HG02870 (cell line): ENCODE data around the gene ZMAT3.

Experiments used
- ATAC-seq: cut with Tn5 transposase; IDR thresholded peaks from one replicate; pipeline ENCODE4 v1.9.1; 2021; ENCODE audit warnings: mild to moderate bottlenecking, moderate library complexity; ENCODE audit not compliant: unreplicated experiment

ZMAT3 gene

GRCh38 chr3:179027326-179027900, 44.2 kb downstream of the ZMAT3 start:
- no peak for ATAC-seq

DNA sequence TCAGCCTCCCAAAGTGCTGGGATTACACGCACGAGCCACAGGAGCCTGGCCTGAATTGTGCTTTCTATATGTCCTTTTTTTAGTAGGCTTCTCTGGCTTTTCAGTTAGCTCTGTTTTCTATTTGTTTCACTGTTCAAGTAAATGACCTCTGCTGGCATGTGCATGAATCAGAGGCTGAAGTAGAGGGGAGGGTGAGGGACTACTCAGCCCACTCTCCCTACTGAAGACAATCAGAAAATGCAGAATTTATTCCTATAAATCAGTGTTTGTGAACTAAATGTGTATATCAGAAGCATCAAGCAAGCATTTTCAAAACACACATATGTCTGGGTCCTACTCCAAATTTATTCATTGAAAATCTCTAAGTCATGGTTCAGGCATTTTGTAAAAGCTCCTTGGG, 45.0 kb downstream of the ZMAT3 start:
- ATAC-seq = no peak

- no peak for ATAC-seq
These were observed 50.3 kb downstream of the ZMAT3 start for GRCh38 chr3:179021119-179021903.

DNA sequence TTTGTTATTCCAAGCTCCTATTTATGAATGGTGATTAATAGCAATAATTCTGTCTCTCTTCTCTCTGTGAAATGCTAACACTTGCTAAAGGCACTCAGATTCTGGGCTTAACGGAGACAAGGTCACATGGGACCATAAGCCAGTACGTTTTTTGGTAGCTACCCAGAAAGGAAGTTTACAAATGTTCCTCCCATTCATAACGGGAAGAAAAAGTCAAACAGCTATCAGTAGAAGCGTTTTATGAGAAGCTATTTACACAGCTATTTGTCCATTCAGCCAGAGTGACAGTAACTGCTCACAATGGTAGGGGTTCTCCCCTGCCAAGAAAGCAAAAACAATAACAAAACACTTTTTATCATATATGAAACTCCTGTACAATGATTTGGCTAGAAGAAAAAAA, 51.5 kb downstream of the ZMAT3 start:
- ATAC-seq = no peak

DNA sequence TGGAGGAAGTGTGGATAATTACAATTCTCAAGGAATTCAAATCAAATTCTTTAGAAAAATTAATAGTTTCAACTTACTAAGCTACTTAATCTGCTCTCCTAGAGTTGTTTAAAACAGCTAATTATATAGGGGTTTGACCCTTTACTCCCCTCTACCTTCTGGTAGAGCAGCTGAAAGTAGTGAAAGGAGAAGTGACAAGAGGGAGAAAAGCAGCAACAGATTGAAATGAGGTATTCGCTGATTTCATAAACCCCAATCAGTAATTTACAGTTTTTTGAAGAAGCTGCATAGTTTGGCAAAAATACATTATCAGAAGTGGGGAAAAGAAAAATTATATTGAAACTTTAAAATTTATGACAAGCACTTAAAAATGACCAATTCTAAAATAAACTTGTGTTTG, 52.8 kb downstream of the ZMAT3 start:
- no peak for ATAC-seq

DNA sequence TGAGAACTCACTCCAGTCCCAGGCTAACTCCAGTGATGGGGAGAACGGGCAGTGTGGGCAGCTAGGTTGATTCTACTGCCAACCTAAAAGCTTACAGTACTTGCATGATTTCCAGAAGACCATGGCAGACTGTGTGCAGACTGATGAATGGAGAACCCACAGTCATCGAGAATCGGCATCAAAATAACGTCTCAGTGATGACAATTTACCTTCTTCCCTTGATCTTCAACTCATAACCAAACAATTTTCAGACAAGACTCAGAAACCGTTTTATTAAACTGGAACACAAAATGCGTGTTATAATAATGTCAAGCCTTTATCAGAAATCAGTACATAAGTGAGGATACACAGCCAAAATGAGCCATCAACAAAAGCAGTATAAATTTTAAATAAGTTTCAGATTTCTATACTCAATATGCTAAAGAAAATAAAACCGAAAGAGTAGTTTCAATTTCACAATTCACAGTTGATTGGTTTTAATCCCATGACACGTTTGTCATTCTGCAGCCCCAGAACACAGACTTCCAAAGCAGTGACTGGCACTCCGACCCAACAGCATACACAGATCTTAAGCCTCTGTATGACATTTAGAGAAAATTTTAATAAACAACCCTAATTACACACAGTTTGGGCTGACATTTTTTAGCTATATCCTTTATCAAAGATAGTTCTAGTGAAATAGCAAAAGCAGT, 54.5 kb downstream of the ZMAT3 start:
- ATAC-seq = peak; percentile 57

- ATAC-seq = peak; percentile 48
These were observed 56.0 kb downstream of the ZMAT3 start for GRCh38 chr3:179015551-179016020.

- no peak for ATAC-seq
These were observed 65.9 kb downstream of the ZMAT3 start for GRCh38 chr3:179005706-179006105.

DNA sequence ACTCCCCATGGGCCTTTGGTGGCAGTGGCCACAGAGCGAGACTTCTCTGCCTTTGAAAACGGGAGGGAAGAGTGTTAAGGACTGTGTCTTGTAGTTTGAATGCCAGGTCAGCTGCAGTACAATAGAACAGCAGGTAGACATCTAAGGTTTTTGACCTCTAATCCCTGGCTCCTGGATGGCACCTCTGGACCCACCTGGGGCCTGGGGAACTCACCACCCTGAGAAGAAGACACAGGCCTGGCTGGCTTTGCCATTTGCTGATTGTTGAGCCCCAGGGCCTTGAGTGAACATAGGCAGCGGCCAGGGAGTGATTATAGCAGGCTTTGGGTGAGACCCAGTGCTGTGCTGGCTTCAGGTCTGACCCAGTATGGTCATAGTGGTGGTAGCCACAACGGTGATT, 66.4 kb downstream of the ZMAT3 start:
- no peak for ATAC-seq

GRCh38 chr3:179000659-179001058, 71.0 kb downstream of the ZMAT3 start:
- peak; percentile 47 for ATAC-seq

- ATAC-seq = peak; percentile 90
These were observed 71.5 kb downstream of the ZMAT3 start for GRCh38 chr3:179000144-179000543.

- no peak for ATAC-seq
These were observed 75.2 kb downstream of the ZMAT3 start for GRCh38 chr3:178996399-178996798.

DNA sequence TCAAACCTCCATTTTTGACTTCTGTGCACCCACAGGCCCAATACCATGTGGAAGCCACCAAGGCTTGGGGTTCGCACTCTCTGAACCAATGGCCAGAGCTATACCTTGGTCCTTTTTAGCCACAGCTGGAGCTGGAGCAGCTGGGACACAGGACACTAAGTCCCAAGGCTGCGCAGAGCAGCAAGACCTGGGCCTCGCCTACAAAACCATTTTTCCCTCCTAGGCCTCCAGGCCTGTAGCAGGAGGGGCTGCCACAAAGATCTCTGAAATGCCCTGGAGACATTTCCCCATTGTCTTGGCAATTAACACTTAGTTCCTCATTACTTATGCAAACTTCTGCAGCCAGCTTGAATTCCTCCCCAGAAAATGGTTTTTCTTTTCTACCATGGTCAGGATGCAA, 81.3 kb downstream of the ZMAT3 start:
- no peak for ATAC-seq

DNA sequence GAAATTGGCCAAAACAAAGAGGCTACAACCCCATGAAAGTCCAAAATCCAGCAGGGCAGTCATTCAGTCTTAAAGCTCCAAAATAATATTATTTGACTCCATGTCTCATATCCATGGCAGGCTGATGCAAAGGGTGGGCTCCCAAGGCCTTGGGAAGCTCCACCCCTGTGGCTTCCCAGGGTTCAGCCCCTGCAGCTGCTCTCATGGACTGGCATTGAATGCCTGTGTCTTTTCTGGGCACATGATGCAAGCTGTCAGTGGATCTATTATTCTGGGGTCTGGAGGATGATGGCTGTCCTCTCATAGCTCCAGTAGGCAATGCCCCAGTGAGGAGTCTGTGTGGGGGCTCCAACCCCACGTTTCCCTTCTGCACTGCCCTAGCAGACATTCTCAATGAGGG, 81.8 kb downstream of the ZMAT3 start:
- no peak for ATAC-seq

GRCh38 chr3:178987745-178988144, 83.9 kb downstream of the ZMAT3 start:
- ATAC-seq = no peak

DNA sequence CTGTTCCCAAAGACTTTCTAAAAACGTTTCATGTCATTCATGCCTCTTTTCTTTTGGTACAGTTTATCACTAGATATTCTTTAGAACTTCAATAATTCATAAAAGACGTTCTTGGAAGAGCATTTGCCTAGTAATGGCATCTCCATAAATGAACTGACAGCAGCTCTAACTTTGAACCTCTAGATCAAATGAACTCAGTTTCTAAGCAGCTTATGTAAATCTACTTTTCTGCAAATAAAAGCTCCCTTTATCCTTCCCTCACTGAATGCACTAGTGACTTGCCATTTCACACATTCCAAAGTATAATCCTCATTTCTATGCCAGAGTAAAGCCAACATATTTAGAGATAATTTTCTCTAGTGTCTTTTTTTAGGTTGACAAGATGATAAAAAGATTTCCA, 85.2 kb downstream of the ZMAT3 start:
- no peak for ATAC-seq

DNA sequence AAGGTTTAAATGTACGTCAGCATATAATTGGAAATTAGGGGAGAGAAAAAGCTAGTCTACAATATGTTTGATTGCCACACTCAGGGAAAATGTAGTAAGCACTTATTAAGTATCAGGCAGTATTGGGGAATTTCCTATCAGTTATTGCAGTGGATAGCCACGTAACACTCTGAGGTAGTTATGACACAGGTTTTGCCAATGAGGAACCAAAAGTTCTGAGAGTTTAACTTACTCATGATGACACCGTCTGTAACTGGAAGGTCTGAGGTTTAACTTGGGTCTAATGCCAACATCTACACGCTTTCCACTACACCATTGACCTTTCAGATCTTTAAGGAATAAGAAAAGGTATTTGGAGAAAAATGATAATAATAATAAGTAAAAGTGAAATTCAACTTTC, 89.5 kb downstream of the ZMAT3 start:
- ATAC-seq = peak; percentile 95

- ATAC-seq = no peak
These were observed 96.3 kb downstream of the ZMAT3 start for GRCh38 chr3:178975320-178975719.

GRCh38 chr3:178971614-178972013, 100.0 kb downstream of the ZMAT3 start:
- no peak for ATAC-seq

DNA sequence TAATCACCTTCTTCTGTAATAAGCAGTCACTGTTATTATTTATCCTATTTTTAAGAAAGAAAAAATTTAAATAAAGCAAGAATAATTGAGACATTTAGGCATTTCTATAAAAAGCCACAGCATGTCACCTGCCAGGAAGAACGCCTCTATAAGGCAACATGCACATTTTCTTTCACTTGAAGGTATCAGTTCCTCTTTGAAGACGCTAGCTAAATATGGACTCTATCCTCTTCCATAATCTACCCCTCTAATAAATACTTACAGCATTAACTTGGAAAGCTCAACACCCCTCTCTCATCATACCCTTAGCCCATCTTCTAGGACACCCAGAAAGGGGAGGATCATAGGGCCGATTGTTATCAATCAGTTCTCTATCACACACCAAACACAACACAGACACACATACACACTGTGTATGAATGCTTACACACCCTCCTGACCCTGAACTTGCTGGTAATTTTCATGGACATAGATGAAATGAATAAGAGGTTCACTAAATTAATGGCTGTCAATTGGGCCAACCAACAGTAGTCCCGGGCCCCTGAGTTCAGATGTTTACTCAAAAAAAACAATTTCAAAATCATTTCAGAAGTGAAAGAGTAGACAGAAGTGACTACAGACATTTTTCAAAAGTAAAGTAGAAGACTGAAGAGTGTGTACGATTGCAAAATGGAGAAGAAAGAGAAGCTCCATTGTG, 102.5 kb downstream of the ZMAT3 start:
- ATAC-seq = peak; percentile 85
